Activated CD8-positive, alpha-beta memory T cell treated with anti-CD3 and anti-CD28 coated beads, Interleukin-2, amount 10 ng/mL, durations not matched to agents 7 days and 5 days (primary cell): Measurements from ENCODE around the gene NPTX2. TPM values are rescaled to one million over a fixed set of nuclear protein-coding genes. Genes with fewer than 3 reads are reported as not detected.

ENCODE experiments used
- ATAC-seq: fragments of 150-1000 bp; cut with Tn5 transposase; one replicate; pipeline ENCODE4 v1.10.0; 2021; ENCODE audit warnings: moderate library complexity
- CTCF ChIA-PET: fragments of 350-600 bp; sonication (Branson Sonifier 250); formaldehyde crosslinking; loops from one replicate; lab custom pipeline; 2021; ENCODE audit warnings: antibody characterized with exemption; lab: Charles Lee
- DNase-seq: peaks from one replicate; pipeline ENCODE4 v3.0.0-alpha.2; 2020
- H3K27ac Mint-ChIP-seq: one replicate; pipeline ENCODE4 v1.8.0; 2021; ENCODE audit warnings: mild to moderate bottlenecking, mixed read lengths
- H3K27me3 Mint-ChIP-seq: one replicate; pipeline ENCODE4 v1.8.0; 2021; ENCODE audit warnings: mixed read lengths
- H3K36me3 Mint-ChIP-seq: one replicate; pipeline ENCODE4 v1.8.0; 2021; ENCODE audit warnings: mild to moderate bottlenecking, mixed read lengths
- H3K4me1 Mint-ChIP-seq: one replicate; pipeline ENCODE4 v1.8.0; 2021; ENCODE audit warnings: mixed read lengths
- H3K4me3 Mint-ChIP-seq: one replicate; pipeline ENCODE4 v1.8.0; 2021; ENCODE audit warnings: mild to moderate bottlenecking, moderate library complexity, mixed read lengths
- H3K9me3 Mint-ChIP-seq: one replicate; pipeline ENCODE4 v1.8.0; 2022; ENCODE audit warnings: low read depth, mixed read lengths
- total RNA-seq, 2 experiments: library from RNA; stranded (reverse); gene quantifications; one replicate each; pipeline ENCODE4 v1.2.3, GENCODE V29; 2021

The NPTX2 gene
- total RNA-seq, 2 experiments from 2014 or later: not detected

GRCh38 chr7:98674461-98674860 lies 57.4 kb downstream of the NPTX2 start:
- CTCF ChIA-PET: no interaction called here
- H3K9me3 Mint-ChIP-seq: peaks cover 2% of the 10 kb centered on the region
- no peak for DNase-seq
- no peaks in the 10 kb centered on the region for H3K36me3 Mint-ChIP-seq
- H3K27ac Mint-ChIP-seq: no peak overlapping the region
- no peaks in the 10 kb centered on the region for H3K27me3 Mint-ChIP-seq
- H3K4me3 Mint-ChIP-seq: no peak overlapping the region
- ATAC-seq: no peak
- no peaks in the 10 kb centered on the region for H3K4me1 Mint-ChIP-seq

- Mint-ChIP-seq H3K4me1 (no peaks in the 10 kb centered on the region), H3K9me3 (peaks cover 2% of the 10 kb centered on the region), H3K4me3 (no peak overlapping the region), H3K36me3 (no peaks in the 10 kb centered on the region), H3K27me3 (no peaks in the 10 kb centered on the region), H3K27ac (no peak overlapping the region)
- CTCF ChIA-PET: no interaction called here
- ATAC-seq (no peak), DNase-seq (no peak)
Measured at GRCh38 chr7:98674881-98675280, 57.8 kb downstream of the NPTX2 start.

GRCh38 chr7:98678215-98678614 lies 61.1 kb downstream of the NPTX2 start:
- H3K4me3 Mint-ChIP-seq: no peak overlapping the region
- H3K36me3 Mint-ChIP-seq: no peaks in the 10 kb centered on the region
- ATAC-seq: no peak
- CTCF ChIA-PET: no interaction called here
- H3K9me3 Mint-ChIP-seq: no peaks in the 10 kb centered on the region
- H3K27me3 Mint-ChIP-seq: peaks cover 4% of the 10 kb centered on the region
- no peak overlapping the region for H3K27ac Mint-ChIP-seq
- no peak for DNase-seq
- no peaks in the 10 kb centered on the region for H3K4me1 Mint-ChIP-seq

Other genes starting within 250 kb of the NPTX2 start
- gene BAIAP2L1, start 216.2 kb upstream of the NPTX2 start, total RNA-seq: 1 to 10 TPM; 1.1 to 1.4 TPM